ENCODE data around the gene DLG2.
"Not testable (repeated sequence)": the region's sequence is repeated elsewhere in the genome, so short reads cannot be mapped to it uniquely, and the experiment has no call there.

Gene DLG2

GRCh38 chr11:85238038-85238437, 389.1 kb downstream of the DLG2 start:
- POLR2A ChIA-PET: not testable (repeated sequence)

DNA sequence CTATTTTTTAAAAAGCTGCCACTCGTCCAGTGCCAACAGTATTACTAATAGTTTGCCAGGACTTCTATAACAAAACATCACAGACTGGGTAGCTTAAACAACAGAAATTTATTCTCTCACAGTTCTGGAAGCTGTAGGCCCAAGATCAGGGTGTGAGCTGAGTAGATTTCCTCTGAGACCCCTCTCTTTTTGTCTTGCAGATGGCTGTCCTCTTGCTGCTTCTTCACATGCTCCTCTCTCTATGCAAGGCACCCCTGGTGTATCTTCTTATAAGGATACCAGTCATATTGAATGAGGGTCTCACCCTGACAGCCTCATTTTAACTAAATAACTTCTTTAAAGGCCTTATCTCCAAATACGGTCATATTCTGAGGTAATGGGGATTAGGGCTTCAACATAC, 390.9 kb downstream of the DLG2 start:
- ChIA-PET CTCF (no interaction called here), POLR2A (no interaction called here)
- no peaks in the 10 kb centered on the region for H3K9me3 ChIP-seq (ENCODE audit: control extremely low read depth in 1 of 5, control insufficient read depth in 4 of 5, insufficient read depth in 2 of 5, low read depth in 1 of 5, low read length in 4 of 5)
- H3K27ac ChIP-seq (ENCODE audit: insufficient read depth in 1 of 2, low read depth in 1 of 2, low read length in 2 of 2, poor library complexity in 1 of 2, severe bottlenecking in 2 of 2): no peak overlapping the region
- WGBS (ENCODE audit: insufficient coverage): 90% methylated on average over 1 of the region's 2 CpGs
- no peaks in the 10 kb centered on the region for H3K27me3 ChIP-seq (replicated peaks in 2 of 5; ENCODE audit: control insufficient read depth in 4 of 5, insufficient read depth in 5 of 5, low read length in 4 of 5)
- no peaks in the 10 kb centered on the region for H3K4me1 ChIP-seq (ENCODE audit: control extremely low read depth in 1 of 4, control insufficient read depth in 4 of 4, insufficient read depth in 4 of 4, low read length in 3 of 4)
- DNase-seq: no peak
- no peak overlapping the region for H3K4me3 ChIP-seq (ENCODE audit: control insufficient read depth in 1 of 7, extremely low read depth in 1 of 7, insufficient read depth in 4 of 7, low read depth in 2 of 7, low read length in 6 of 7)
- no peaks in the 10 kb centered on the region for H3K36me3 ChIP-seq (ENCODE audit: control insufficient read depth in 4 of 4, insufficient read depth in 4 of 4, low read length in 3 of 4)

More at GRCh38 chr11:85238038-85238437, 389.1 kb downstream of the DLG2 start:
- H3K4me1 ChIP-seq (ENCODE audit: control extremely low read depth in 1 of 4, control insufficient read depth in 4 of 4, insufficient read depth in 4 of 4, low read length in 3 of 4); H3K36me3 ChIP-seq (ENCODE audit: control insufficient read depth in 4 of 4, insufficient read depth in 4 of 4, low read length in 3 of 4); H3K4me3 ChIP-seq (ENCODE audit: control insufficient read depth in 1 of 7, extremely low read depth in 1 of 7, insufficient read depth in 4 of 7, low read depth in 2 of 7, low read length in 6 of 7); H3K27ac ChIP-seq (ENCODE audit: insufficient read depth in 1 of 2, low read depth in 1 of 2, low read length in 2 of 2, poor library complexity in 1 of 2, severe bottlenecking in 2 of 2); H3K27me3 ChIP-seq (replicated peaks in 2 of 5; ENCODE audit: control insufficient read depth in 4 of 5, insufficient read depth in 5 of 5, low read length in 4 of 5); CTCF ChIA-PET; H3K9me3 ChIP-seq (ENCODE audit: control extremely low read depth in 1 of 5, control insufficient read depth in 4 of 5, insufficient read depth in 2 of 5, low read depth in 1 of 5, low read length in 4 of 5); DNase-seq: not testable (repeated sequence)
- no CpG with 5 or more reads among the region's 2 CpGs for WGBS (ENCODE audit: insufficient coverage)

DNA sequence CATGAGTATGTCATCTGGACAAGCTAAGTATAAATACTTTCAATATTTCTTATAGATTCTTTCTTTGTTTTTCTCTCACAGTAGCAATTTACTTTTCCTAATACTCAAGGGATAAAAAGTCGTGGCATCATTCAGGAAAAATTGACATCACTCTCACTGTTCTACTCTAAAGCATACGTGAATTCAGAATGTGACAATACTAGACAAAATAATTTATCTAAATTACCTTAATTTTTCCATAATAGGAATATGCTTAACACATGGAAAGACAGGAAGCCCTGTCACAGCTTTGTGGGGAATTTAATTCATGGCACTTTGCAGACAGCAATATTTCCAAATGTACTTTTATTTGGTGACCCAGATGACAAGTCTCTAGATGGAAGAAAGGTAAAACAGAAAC, 394.6 kb downstream of the DLG2 start:
- Histone ChIP-seq H3K4me3 (ENCODE audit: control insufficient read depth in 1 of 7, extremely low read depth in 1 of 7, insufficient read depth in 4 of 7, low read depth in 2 of 7, low read length in 6 of 7) (no peak overlapping the region), H3K9me3 (ENCODE audit: control extremely low read depth in 1 of 5, control insufficient read depth in 4 of 5, insufficient read depth in 2 of 5, low read depth in 1 of 5, low read length in 4 of 5) (peaks cover 0 to 3% (median 0%) of the 10 kb centered on the region in 5 experiments), H3K36me3 (ENCODE audit: control insufficient read depth in 4 of 4, insufficient read depth in 4 of 4, low read length in 3 of 4) (no peaks in the 10 kb centered on the region), H3K27me3 (replicated peaks in 2 of 5; ENCODE audit: control insufficient read depth in 4 of 5, insufficient read depth in 5 of 5, low read length in 4 of 5) (no peaks in the 10 kb centered on the region), H3K27ac (ENCODE audit: insufficient read depth in 1 of 2, low read depth in 1 of 2, low read length in 2 of 2, poor library complexity in 1 of 2, severe bottlenecking in 2 of 2) (no peak overlapping the region), H3K4me1 (ENCODE audit: control extremely low read depth in 1 of 4, control insufficient read depth in 4 of 4, insufficient read depth in 4 of 4, low read length in 3 of 4) (no peaks in the 10 kb centered on the region)
- WGBS (ENCODE audit: insufficient coverage): 79% methylated on average over 2 of the region's 2 CpGs
- POLR2A ChIA-PET: no interaction called here
- CTCF ChIA-PET: no interaction called here
- no peak for DNase-seq

DNA sequence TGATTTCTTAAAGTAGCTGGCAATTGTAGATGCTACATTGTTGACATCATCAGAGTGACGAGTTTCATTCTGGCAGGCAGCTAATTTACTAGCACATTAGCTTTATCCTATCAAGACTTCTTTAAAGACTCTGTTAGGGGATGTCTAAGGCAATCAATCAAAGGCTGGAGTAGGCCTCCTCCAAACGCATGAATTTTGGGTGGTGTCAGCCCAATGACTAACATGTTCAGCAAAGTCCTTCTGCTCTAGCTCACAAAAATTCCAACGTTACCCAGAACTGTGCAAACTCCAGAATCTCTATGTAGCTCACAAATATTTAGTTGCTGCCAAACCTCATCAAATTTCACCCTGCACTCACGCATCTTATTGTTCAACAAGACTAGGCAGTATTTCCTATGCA, 395.6 kb downstream of the DLG2 start:
- ChIA-PET CTCF (no interaction called here), POLR2A (no interaction called here)
- Histone ChIP-seq H3K36me3 (ENCODE audit: control insufficient read depth in 4 of 4, insufficient read depth in 4 of 4, low read length in 3 of 4) (no peaks in the 10 kb centered on the region), H3K27ac (ENCODE audit: insufficient read depth in 1 of 2, low read depth in 1 of 2, low read length in 2 of 2, poor library complexity in 1 of 2, severe bottlenecking in 2 of 2) (no peak overlapping the region), H3K4me1 (ENCODE audit: control extremely low read depth in 1 of 4, control insufficient read depth in 4 of 4, insufficient read depth in 4 of 4, low read length in 3 of 4) (no peaks in the 10 kb centered on the region), H3K27me3 (replicated peaks in 2 of 5; ENCODE audit: control insufficient read depth in 4 of 5, insufficient read depth in 5 of 5, low read length in 4 of 5) (no peaks in the 10 kb centered on the region), H3K4me3 (ENCODE audit: control insufficient read depth in 1 of 7, extremely low read depth in 1 of 7, insufficient read depth in 4 of 7, low read depth in 2 of 7, low read length in 6 of 7) (no peak overlapping the region), H3K9me3 (ENCODE audit: control extremely low read depth in 1 of 5, control insufficient read depth in 4 of 5, insufficient read depth in 2 of 5, low read depth in 1 of 5, low read length in 4 of 5) (peaks cover 0 to 3% (median 0%) of the 10 kb centered on the region in 5 experiments)
- DNase-seq: no peak
- 100% methylated on average over 3 of the region's 4 CpGs for WGBS (ENCODE audit: insufficient coverage)

DNA sequence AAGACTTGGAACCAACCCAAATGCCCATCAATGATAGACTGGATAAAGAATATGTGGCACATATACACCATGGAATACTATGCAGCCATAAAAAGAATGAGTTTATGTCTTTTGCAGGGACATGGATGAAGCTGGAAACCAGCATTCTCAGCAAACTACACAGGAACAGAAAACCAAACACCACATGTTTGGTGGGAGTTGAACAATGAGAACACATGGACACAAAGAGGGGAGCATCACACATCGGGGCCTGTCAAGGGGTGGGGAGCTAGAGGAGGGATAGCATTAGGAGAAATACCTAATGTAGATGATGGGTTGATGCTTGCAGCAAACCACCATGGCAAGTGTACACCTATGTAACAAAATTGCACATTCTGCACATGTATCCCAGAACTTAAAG, 397.4 kb downstream of the DLG2 start:
- H3K27me3 ChIP-seq (replicated peaks in 2 of 5; ENCODE audit: control insufficient read depth in 4 of 5, insufficient read depth in 5 of 5, low read length in 4 of 5); POLR2A ChIA-PET; H3K27ac ChIP-seq (ENCODE audit: insufficient read depth in 1 of 2, low read depth in 1 of 2, low read length in 2 of 2, poor library complexity in 1 of 2, severe bottlenecking in 2 of 2); DNase-seq; CTCF ChIA-PET; H3K4me1 ChIP-seq (ENCODE audit: control extremely low read depth in 1 of 4, control insufficient read depth in 4 of 4, insufficient read depth in 4 of 4, low read length in 3 of 4); H3K9me3 ChIP-seq (ENCODE audit: control extremely low read depth in 1 of 5, control insufficient read depth in 4 of 5, insufficient read depth in 2 of 5, low read depth in 1 of 5, low read length in 4 of 5); H3K4me3 ChIP-seq (ENCODE audit: control insufficient read depth in 1 of 7, extremely low read depth in 1 of 7, insufficient read depth in 4 of 7, low read depth in 2 of 7, low read length in 6 of 7); H3K36me3 ChIP-seq (ENCODE audit: control insufficient read depth in 4 of 4, insufficient read depth in 4 of 4, low read length in 3 of 4): not testable (repeated sequence)
- WGBS (ENCODE audit: insufficient coverage): 100% methylated on average over 1 of the region's 1 CpG

- CTCF ChIA-PET: interaction anchor here (1.4 kb wide), 1 partner anchor 9 kb away, joined by 3 read pairs; no protein-coding TSS in a partner anchor
- Histone ChIP-seq H3K36me3 (ENCODE audit: control insufficient read depth in 4 of 4, insufficient read depth in 4 of 4, low read length in 3 of 4) (no peaks in the 10 kb centered on the region), H3K27ac (ENCODE audit: insufficient read depth in 1 of 2, low read depth in 1 of 2, low read length in 2 of 2, poor library complexity in 1 of 2, severe bottlenecking in 2 of 2) (no peak overlapping the region), H3K4me3 (ENCODE audit: control insufficient read depth in 1 of 7, extremely low read depth in 1 of 7, insufficient read depth in 4 of 7, low read depth in 2 of 7, low read length in 6 of 7) (no peak overlapping the region), H3K9me3 (ENCODE audit: control extremely low read depth in 1 of 5, control insufficient read depth in 4 of 5, insufficient read depth in 2 of 5, low read depth in 1 of 5, low read length in 4 of 5) (peaks cover 1 to 18% (median 4%) of the 10 kb centered on the region in 5 experiments), H3K27me3 (replicated peaks in 2 of 5; ENCODE audit: control insufficient read depth in 4 of 5, insufficient read depth in 5 of 5, low read length in 4 of 5) (no peaks in the 10 kb centered on the region), H3K4me1 (ENCODE audit: control extremely low read depth in 1 of 4, control insufficient read depth in 4 of 4, insufficient read depth in 4 of 4, low read length in 3 of 4) (no peaks in the 10 kb centered on the region)
- POLR2A ChIA-PET: no interaction called here
- WGBS (ENCODE audit: insufficient coverage): no CpG with 5 or more reads among the region's 2 CpGs
- DNase-seq: no peak
Measured at GRCh38 chr11:85196968-85197367, 430.2 kb downstream of the DLG2 start.

- no peak overlapping the region for H3K27ac ChIP-seq (ENCODE audit: insufficient read depth in 1 of 2, low read depth in 1 of 2, low read length in 2 of 2, poor library complexity in 1 of 2, severe bottlenecking in 2 of 2)
- H3K4me3 ChIP-seq (ENCODE audit: control insufficient read depth in 1 of 7, extremely low read depth in 1 of 7, insufficient read depth in 4 of 7, low read depth in 2 of 7, low read length in 6 of 7): no peak overlapping the region
- no peaks in the 10 kb centered on the region for H3K36me3 ChIP-seq (ENCODE audit: control insufficient read depth in 4 of 4, insufficient read depth in 4 of 4, low read length in 3 of 4)
- no peaks in the 10 kb centered on the region for H3K27me3 ChIP-seq (replicated peaks in 2 of 5; ENCODE audit: control insufficient read depth in 4 of 5, insufficient read depth in 5 of 5, low read length in 4 of 5)
- DNase-seq: no peak
- no peaks in the 10 kb centered on the region for H3K4me1 ChIP-seq (ENCODE audit: control extremely low read depth in 1 of 4, control insufficient read depth in 4 of 4, insufficient read depth in 4 of 4, low read length in 3 of 4)
- POLR2A ChIA-PET: no interaction called here
- CTCF ChIA-PET: interaction anchor here (1.4 kb wide), 1 partner anchor 10 kb away, joined by 3 read pairs; no protein-coding TSS in a partner anchor
- 100% methylated on average over 1 of the region's 3 CpGs for WGBS (ENCODE audit: insufficient coverage)
- H3K9me3 ChIP-seq (ENCODE audit: control extremely low read depth in 1 of 5, control insufficient read depth in 4 of 5, insufficient read depth in 2 of 5, low read depth in 1 of 5, low read length in 4 of 5): peaks cover under 1 to 11% (median 2%) of the 10 kb centered on the region in 5 experiments
Measured at GRCh38 chr11:85195934-85196333, 431.2 kb downstream of the DLG2 start.

All from common myeloid progenitor, CD34-positive (primary cell).